Osteocyte (in vitro differentiated cells): ENCODE measurements around the gene MEGF10. TPM values are rescaled to one million over a fixed set of nuclear protein-coding genes. Genes with fewer than 3 reads are reported as not detected.

Experiments
- DNase-seq: peaks from one replicate; pipeline ENCODE4 v3.0.0; 2021; ENCODE audit warnings: mixed read lengths; ENCODE audit not compliant: unreplicated experiment; ENCODE audit errors: extremely low spot score
- H3K27ac Mint-ChIP-seq: one replicate; pipeline ENCODE4 v1.8.0; 2021; ENCODE audit warnings: mild to moderate bottlenecking, mixed read lengths; ENCODE audit not compliant: unreplicated experiment
- H3K27me3 Mint-ChIP-seq: one replicate; pipeline ENCODE4 v1.8.0; 2021; ENCODE audit warnings: mixed read lengths; ENCODE audit not compliant: unreplicated experiment
- H3K36me3 Mint-ChIP-seq: one replicate; pipeline ENCODE4 v1.8.0; 2021; ENCODE audit warnings: mixed read lengths; ENCODE audit not compliant: unreplicated experiment
- H3K4me1 Mint-ChIP-seq: one replicate; pipeline ENCODE4 v1.8.0; 2021; ENCODE audit warnings: mixed read lengths; ENCODE audit not compliant: unreplicated experiment
- H3K4me3 Mint-ChIP-seq: one replicate; pipeline ENCODE4 v1.8.0; 2021; ENCODE audit warnings: mild to moderate bottlenecking, moderate library complexity, mixed read lengths; ENCODE audit not compliant: unreplicated experiment
- H3K9me3 Mint-ChIP-seq: one replicate; pipeline ENCODE4 v1.8.0; 2021; ENCODE audit warnings: mixed read lengths; ENCODE audit not compliant: unreplicated experiment
- CTCF ChIP-seq: fragments of 200-600 bp; sonication (generic); IDR thresholded peaks from 2 replicates; pipeline ENCODE4 v1.5.0; 2021; ENCODE audit warnings: antibody characterized with exemption, mild to moderate bottlenecking, moderate library complexity
- total RNA-seq: library from RNA; stranded (reverse); gene quantifications from 2 replicates; pipeline ENCODE4 v1.2.1, GENCODE V29; 2021

MEGF10 gene
- total RNA-seq, 1 donor from 2014 or later, result 39.8 TPM

GRCh38 chr5:127335381-127335780 is 44.8 kb downstream of the MEGF10 start:
- Mint-ChIP-seq H3K4me3 (no peak overlapping the region), H3K4me1 (no peaks in the 10 kb centered on the region), H3K27ac (no peak overlapping the region), H3K36me3 (peaks cover 23% of the 10 kb centered on the region), H3K27me3 (no peaks in the 10 kb centered on the region), H3K9me3 (no peaks in the 10 kb centered on the region)
- no peak for TF ChIP-seq CTCF
- no peak for DNase-seq

GRCh38 chr5:127337876-127338275 is 47.3 kb downstream of the MEGF10 start:
- H3K4me3 Mint-ChIP-seq, result no peak overlapping the region
- H3K4me1 Mint-ChIP-seq, result no peaks in the 10 kb centered on the region
- no peaks in the 10 kb centered on the region for H3K27me3 Mint-ChIP-seq
- no peak for DNase-seq
- no peaks in the 10 kb centered on the region for H3K9me3 Mint-ChIP-seq
- H3K36me3 Mint-ChIP-seq, result peaks cover 23% of the 10 kb centered on the region
- no peak for TF ChIP-seq CTCF
- H3K27ac Mint-ChIP-seq, result no peak overlapping the region

GRCh38 chr5:127338501-127338900 is 47.9 kb downstream of the MEGF10 start:
- no peaks in the 10 kb centered on the region for H3K27me3 Mint-ChIP-seq
- no peak for DNase-seq
- H3K36me3 Mint-ChIP-seq, result peaks cover 22% of the 10 kb centered on the region
- H3K9me3 Mint-ChIP-seq, result no peaks in the 10 kb centered on the region
- no peak overlapping the region for H3K4me3 Mint-ChIP-seq
- no peak overlapping the region for H3K27ac Mint-ChIP-seq
- no peak for TF ChIP-seq CTCF
- no peaks in the 10 kb centered on the region for H3K4me1 Mint-ChIP-seq

- H3K36me3 Mint-ChIP-seq, result peaks cover 32% of the 10 kb centered on the region
- H3K27me3 Mint-ChIP-seq, result no peaks in the 10 kb centered on the region
- H3K4me1 Mint-ChIP-seq, result no peaks in the 10 kb centered on the region
- H3K4me3 Mint-ChIP-seq, result no peak overlapping the region
- TF ChIP-seq CTCF, result no peak
- H3K9me3 Mint-ChIP-seq, result peaks cover 3% of the 10 kb centered on the region
- H3K27ac Mint-ChIP-seq, result no peak overlapping the region
- no peak for DNase-seq
Measured at GRCh38 chr5:127340606-127341005, 50.0 kb downstream of the MEGF10 start.

GRCh38 chr5:127342364-127342763 is 51.8 kb downstream of the MEGF10 start:
- Mint-ChIP-seq H3K27ac (no peak overlapping the region), H3K27me3 (no peaks in the 10 kb centered on the region), H3K4me3 (no peak overlapping the region), H3K36me3 (peaks cover 38% of the 10 kb centered on the region), H3K9me3 (peaks cover 8% of the 10 kb centered on the region), H3K4me1 (no peaks in the 10 kb centered on the region)
- TF ChIP-seq CTCF, result no peak
- DNase-seq, result no peak
